ENCODE data around the gene SNCAIP. TPM values are rescaled to one million over a fixed set of nuclear protein-coding genes. Genes with fewer than 3 reads are reported as not detected.

SNCAIP gene
- total and polyA plus RNA-seq, 2 of the 4 experiments (the other 2 are of a cell fraction) = 15.3 to 19.0 TPM

- Histone ChIP-seq H2BK5ac (ENCODE audit: low read depth, low read length, poor library complexity, severe bottlenecking) (no peak overlapping the region), H3K23ac (ENCODE audit: low read depth, low read length) (no peak overlapping the region), H3K9ac (ENCODE audit: low read depth, low read length) (no peak overlapping the region), H3K14ac (replicated peaks; ENCODE audit: low read depth, low read length) (no peak overlapping the region), H3K4me2 (ENCODE audit: low read depth, low read length) (no peak overlapping the region), H2BK20ac (ENCODE audit: low read depth, low read length) (no peak overlapping the region), H4K5ac (ENCODE audit: low read depth, low read length) (no peak overlapping the region), H3K9me3 (ENCODE audit: control insufficient read depth, insufficient read depth, low read length) (no peaks in the 10 kb centered on the region), H2AK5ac (ENCODE audit: low read depth, low read length) (no peak overlapping the region), H3K56ac (ENCODE audit: extremely low read depth, insufficient read depth, low read length) (no peak overlapping the region), H3K79me1 (ENCODE audit: low read depth in 1 of 2, low read length in 2 of 2) (no peaks in the 10 kb centered on the region), H3K4ac (ENCODE audit: low read depth, low read length) (no peak overlapping the region), H4K8ac (ENCODE audit: low read depth in 2 of 2, low read length in 2 of 2) (no peak overlapping the region), H3K27ac (ENCODE audit: insufficient read depth, low read length) (no peak overlapping the region), H3K9me1 (ENCODE audit: insufficient read depth, low read length) (peaks cover 5% of the 10 kb centered on the region; the same call in 1 of the 2 replicates), H4K91ac (ENCODE audit: insufficient read depth, low read depth, low read length) (no peak overlapping the region), H4K20me1 (ENCODE audit: insufficient read depth, low read length) (no peaks in the 10 kb centered on the region), H2AFZ (replicated peaks; ENCODE audit: low read length, poor library complexity) (no peak overlapping the region), H2AK9ac (replicated peaks; ENCODE audit: low read depth, low read length, poor library complexity) (no peak overlapping the region), H2BK15ac (ENCODE audit: low read depth, low read length) (no peak overlapping the region), H2BK120ac (ENCODE audit: low read depth, low read length) (no peak overlapping the region), H3K4me1 (ENCODE audit: control insufficient read depth, insufficient read depth, low read length) (no peaks in the 10 kb centered on the region), H3K36me3 (ENCODE audit: control insufficient read depth, insufficient read depth, low read length) (no peaks in the 10 kb centered on the region; the same call in 1 of the 2 replicates), H3K27me3 (ENCODE audit: control insufficient read depth, insufficient read depth, low read length) (no peaks in the 10 kb centered on the region), H3K4me3 (ENCODE audit: insufficient read depth, low read depth, low read length) (no peak overlapping the region), H3K18ac (ENCODE audit: low read depth, low read length) (no peak overlapping the region)
- in situ Hi-C loops (cut with MboI; ENCODE audit: low sequenced_read_pairs) = no loop called here
- TF ChIP-seq RCOR1 (IDR thresholded peaks at IDR 0.05; ENCODE audit: insufficient replicate concordance, low read length) = no peak
- TF ChIP-seq MAFK (IDR thresholded peaks at IDR 0.05; ENCODE audit: low read depth, low read length) = no peak
- no peak for TF ChIP-seq FOS (IDR thresholded peaks at IDR 0.05; ENCODE audit: low read depth, low read length)
- TF ChIP-seq ELK1 (IDR thresholded peaks at IDR 0.05; ENCODE audit: borderline replicate concordance, low read depth, low read length) = no peak
- TF ChIP-seq MAZ (IDR thresholded peaks at IDR 0.05; ENCODE audit: borderline replicate concordance, low read depth, low read length) = no peak
- no peak for TF ChIP-seq POLR2A (IDR thresholded peaks at IDR 0.05; ENCODE audit: low read depth, low read length)
- no peak for TF ChIP-seq NFE2L2 (IDR thresholded peaks at IDR 0.05; ENCODE audit: low read depth, low read length)
- no peak for TF ChIP-seq CEBPB (IDR thresholded peaks at IDR 0.05; ENCODE audit: low read depth, low read length)
- TF ChIP-seq SMC3 (IDR thresholded peaks at IDR 0.05; ENCODE audit: low read depth, low read length) = no peak
- no peak for TF ChIP-seq USF2 (IDR thresholded peaks at IDR 0.05; ENCODE audit: low read depth, low read length)
- no peak for TF ChIP-seq RAD21 (IDR thresholded peaks at IDR 0.05; ENCODE audit: low read length)
- TF ChIP-seq RFX5 (IDR thresholded peaks at IDR 0.05; ENCODE audit: low read depth, low read length) = no peak
- TF ChIP-seq MXI1 (IDR thresholded peaks at IDR 0.05; ENCODE audit: borderline replicate concordance, low read depth, low read length) = no peak
- TF ChIP-seq CHD1 (IDR thresholded peaks at IDR 0.05; ENCODE audit: low read depth, low read length) = no peak
- TF ChIP-seq BHLHE40 (IDR thresholded peaks at IDR 0.05; ENCODE audit: low read depth, low read length) = no peak
- no peak for TF ChIP-seq CTCF (conservative IDR thresholded peaks at IDR 0.05; ENCODE audit: low read depth, low read length)
- CTCF ChIA-PET = no interaction called here
- ATAC-seq (ENCODE audit: low read depth) (no peak), DNase-seq (no peak)
- intact Hi-C loops (cut with micrococcal nuclease) = no loop called here
- POLR2A ChIA-PET (ENCODE audit: unreplicated experiment) = no interaction called here
- BruUV-seq (replicated peaks) = no TSS peak
- dilution Hi-C loops (cut with HindIII; ENCODE audit: low sequenced_read_pairs, unreplicated experiment) = no loop called here
These were observed 124.6 kb downstream of the SNCAIP start for GRCh38 chr5:122436615-122437014.

All from IMR-90 (cell line).